HG03354 (cell line): ENCODE results near the gene WDFY4.

Experiments used
- ATAC-seq: cut with Tn5 transposase; IDR thresholded peaks from one replicate; pipeline ENCODE4 v1.9.1; 2021; ENCODE audit warnings: mild to moderate bottlenecking; ENCODE audit not compliant: unreplicated experiment, poor library complexity, severe bottlenecking

Gene WDFY4

GRCh38 chr10:48784031-48784430 is 99.4 kb downstream of the WDFY4 start:
- ATAC-seq, result no peak

DNA sequence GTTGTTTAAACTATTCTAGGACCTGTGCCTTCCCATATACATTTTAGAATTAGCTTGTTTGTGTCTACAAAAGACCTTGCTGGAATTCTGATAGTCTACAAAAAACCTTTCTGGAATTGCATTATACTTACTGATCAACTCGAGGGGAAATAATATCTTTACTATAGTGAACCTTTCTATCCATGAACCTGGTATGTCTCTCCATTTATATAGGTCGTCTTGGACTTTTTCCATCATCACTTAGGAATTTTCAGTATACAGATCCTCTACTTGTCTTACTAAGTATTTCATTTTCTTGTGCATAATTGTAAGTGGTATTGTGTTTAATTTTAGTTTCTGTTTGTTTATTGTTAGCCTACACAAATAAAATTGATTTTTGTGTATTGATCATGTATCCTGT is 101.1 kb downstream of the WDFY4 start:
- ATAC-seq, result no peak

- ATAC-seq, result no peak
These were observed 102.1 kb downstream of the WDFY4 start for GRCh38 chr10:48786606-48787282.

GRCh38 chr10:48788554-48788953 is 103.9 kb downstream of the WDFY4 start:
- no peak for ATAC-seq

- ATAC-seq, result no peak
These were observed 105.1 kb downstream of the WDFY4 start for GRCh38 chr10:48789486-48790456.

- ATAC-seq, result no peak
These were observed 105.9 kb downstream of the WDFY4 start for GRCh38 chr10:48790457-48791044.

- ATAC-seq, result no peak
These were observed 106.7 kb downstream of the WDFY4 start for GRCh38 chr10:48791267-48791928.

DNA sequence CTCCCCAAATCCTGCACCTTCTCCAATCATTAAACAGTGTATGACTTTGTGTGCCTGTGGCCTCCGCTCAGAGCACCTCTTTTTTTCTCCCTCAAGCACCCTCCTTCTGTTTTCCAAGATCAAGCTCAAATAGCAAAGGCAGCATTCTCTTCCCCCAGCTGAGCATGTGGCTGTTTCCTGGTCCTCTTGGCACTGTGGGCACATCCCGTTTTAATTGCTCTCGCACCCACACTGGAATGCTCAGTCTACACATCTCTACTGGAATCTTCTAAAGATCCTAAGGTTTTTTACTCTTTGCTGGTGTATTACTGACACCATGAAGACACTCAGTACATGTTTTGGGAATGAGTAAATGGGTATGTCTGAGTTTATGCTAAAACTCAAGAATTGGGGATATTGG is 107.4 kb downstream of the WDFY4 start:
- no peak for ATAC-seq

DNA sequence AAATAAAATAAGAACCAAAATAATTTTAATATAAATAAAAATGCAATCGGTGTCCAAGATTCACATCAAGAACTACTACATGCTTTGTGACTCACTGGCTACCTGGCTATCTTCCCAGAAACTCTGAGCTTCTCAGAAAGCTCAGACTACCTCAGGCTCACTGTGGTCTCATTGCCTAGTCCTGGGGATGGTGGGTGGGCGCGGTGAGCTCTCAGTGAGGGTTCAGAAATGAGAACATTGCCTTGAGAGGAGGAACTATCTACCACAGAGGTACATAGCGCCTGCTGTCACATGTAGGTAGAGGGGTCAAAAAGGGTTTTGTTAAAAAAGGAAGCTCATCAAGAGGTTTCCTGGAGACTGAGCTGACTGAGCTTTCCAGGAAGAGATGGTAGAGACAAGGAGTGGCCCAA is 108.0 kb downstream of the WDFY4 start:
- ATAC-seq, result no peak

GRCh38 chr10:48794074-48794473 is 109.4 kb downstream of the WDFY4 start:
- no peak for ATAC-seq

GRCh38 chr10:48796713-48797245 is 112.1 kb downstream of the WDFY4 start:
- ATAC-seq, result no peak

DNA sequence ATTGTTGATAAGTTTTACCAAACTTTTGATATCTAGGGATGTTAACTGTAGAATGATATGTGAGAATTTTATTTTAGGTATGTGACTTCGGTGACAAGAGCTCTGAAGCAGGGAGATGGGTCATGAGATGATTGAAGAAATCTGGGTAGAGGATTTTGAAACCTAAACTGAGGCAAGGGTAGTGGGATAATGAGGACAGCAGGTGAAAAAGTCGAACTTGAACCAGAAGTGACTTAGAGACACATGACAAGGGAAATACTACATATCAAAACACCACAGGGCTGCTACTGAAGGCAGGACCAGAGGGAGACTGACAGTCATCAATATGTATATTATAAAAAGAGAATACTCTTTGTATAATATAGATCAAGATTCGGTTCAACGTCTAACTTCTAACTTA is 113.2 kb downstream of the WDFY4 start:
- ATAC-seq, result no peak

DNA sequence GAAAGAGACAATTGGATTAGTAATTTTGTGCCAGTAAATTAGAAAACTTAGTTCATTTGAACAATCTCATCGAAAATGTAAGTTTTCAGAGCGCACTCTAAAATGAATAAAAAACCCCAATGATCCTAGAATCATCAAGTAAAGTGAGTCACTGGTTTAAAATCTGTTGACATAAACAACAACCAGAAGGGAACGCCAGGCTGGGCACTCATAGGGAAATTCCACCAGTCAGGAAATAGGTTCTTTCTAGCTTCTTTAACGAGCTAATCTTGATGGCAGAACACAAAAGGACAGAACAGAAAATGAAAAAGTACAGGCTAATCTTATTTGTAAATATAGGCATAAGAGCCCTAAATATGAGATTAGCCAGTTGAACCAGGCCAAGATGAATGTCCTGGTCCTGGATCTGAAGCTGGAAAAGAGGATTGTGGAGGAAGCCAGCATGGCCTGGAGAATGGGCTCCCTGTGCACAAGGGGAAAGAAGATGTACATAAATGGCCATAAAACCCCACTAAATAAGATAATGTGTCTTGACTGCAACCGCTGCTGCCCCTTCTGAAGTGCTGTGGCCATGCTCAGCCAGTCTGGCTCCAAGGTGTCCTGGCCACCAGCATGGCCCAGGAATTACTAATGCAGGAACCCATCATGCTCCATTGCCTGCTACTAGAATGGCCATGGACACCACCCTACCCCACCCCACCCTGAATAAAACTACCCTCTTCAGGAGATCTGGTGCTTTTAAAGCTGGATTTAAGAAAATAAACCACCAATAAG is 114.0 kb downstream of the WDFY4 start:
- ATAC-seq, result no peak

GRCh38 chr10:48799341-48800006 is 114.8 kb downstream of the WDFY4 start:
- ATAC-seq, result no peak

DNA sequence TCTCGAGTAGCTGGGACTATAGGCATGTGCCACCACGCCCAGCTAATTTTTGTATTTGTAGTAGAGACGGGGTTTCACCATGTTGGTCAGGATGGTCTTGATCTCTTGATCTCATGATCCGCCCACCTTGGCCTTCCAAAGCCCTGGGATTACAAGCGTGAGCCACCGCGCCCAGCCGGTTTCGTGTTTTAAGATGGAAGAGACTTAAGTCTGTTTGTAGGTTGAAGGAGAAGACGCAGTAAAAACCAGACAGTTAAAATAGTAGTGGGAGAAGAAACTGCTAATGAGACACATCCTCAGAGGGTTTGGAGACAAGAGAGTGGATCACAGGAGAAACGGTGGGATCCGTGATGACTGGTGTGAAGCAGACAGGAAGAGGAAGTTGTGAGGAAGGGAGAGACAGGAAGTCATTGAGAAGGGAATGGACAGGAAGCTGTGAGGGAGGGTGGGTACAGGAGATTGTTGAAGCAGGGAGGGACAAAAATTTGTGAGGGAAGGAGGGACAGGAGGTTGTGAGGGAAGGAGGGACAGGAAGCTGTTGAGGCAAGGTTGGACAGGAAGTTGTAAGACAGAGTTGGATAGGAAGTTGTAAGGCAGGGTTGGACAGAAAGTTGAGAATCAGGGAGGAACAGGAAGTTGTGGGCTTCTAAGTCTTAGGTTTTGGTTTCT is 115.5 kb downstream of the WDFY4 start:
- ATAC-seq, result no peak

GRCh38 chr10:48801001-48801421 is 116.3 kb downstream of the WDFY4 start:
- ATAC-seq, result no peak

DNA sequence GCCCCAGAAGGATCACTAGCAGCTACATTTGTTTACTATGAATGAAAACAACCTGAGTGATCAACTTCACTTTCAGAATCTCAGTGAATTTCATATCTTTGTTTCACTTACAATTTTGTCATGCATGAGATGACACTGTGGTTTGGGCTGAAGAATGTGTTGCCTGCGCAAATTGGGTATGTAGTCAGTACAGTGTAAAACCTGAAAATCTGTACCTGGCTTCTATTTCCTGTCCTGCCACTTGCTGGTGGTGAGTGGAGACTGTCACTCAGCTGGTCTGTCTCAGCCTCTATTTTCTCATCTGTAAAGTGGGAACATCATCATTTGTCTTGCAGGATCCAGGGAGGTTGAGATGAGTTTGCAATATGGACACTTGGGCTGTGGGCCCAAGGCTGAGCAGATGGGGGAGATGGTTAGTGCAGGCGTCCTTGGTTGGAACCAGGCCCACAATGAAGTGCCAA is 118.0 kb downstream of the WDFY4 start:
- ATAC-seq, result peak; percentile 91
